HepG2 (cell line): ENCODE data around the gene PLPPR2. TPM values are rescaled to one million over a fixed set of nuclear protein-coding genes. Genes with fewer than 3 reads are reported as not detected.

ENCODE experiments used
- ATAC-seq: fragments of 200-7000 bp; cut with Tn5 transposase; 3 replicates; pipeline ENCODE4 v1.9.1; 2020; ENCODE audit warnings: mild to moderate bottlenecking, moderate library complexity
- BruUV-seq: library from RNA; stranded (reverse); fragments of 400-500 nt; replicated peaks from 2 replicates; lab custom pipeline; 2021; lab: Mats Ljungman, UMichigan
- CTCF ChIA-PET: fragments of 300-600 bp; formaldehyde crosslinking; extraction: SDS; loops from one replicate; lab custom pipeline; 2021; ENCODE audit warnings: low total read pairs, inconsistent platforms, low intra/inter-chr PET ratio; lab: Yijun Ruan, JAX
- POLR2A ChIA-PET: fragments of 350-600 bp; sonication (Branson Sonifier 250); formaldehyde crosslinking; loops from one replicate; lab custom pipeline; 2020; ENCODE audit warnings: antibody characterized with exemption, inconsistent platforms; lab: Yijun Ruan, JAX
- DNase-seq: peaks from one replicate; pipeline ENCODE4 v3.0.0-alpha.2; 2015; ENCODE audit warnings: low spot score
- FAIRE-seq: peaks from 3 replicates; lab custom pipeline; 2011; peaks lifted over from hg19 to GRCh38; lab: Jason Lieb, UNC
- H2AFZ ChIP-seq: one replicate; pipeline ENCODE4 v1.6.1; 2011; ENCODE audit warnings: low read length, inconsistent platforms
- H3K27ac ChIP-seq: fragments of 300-600 bp; 3 replicates; pipeline ENCODE4 v1.8.0; 2011; ENCODE audit warnings: mixed run types, mild to moderate bottlenecking, mixed read lengths, low read length, inconsistent platforms; ENCODE audit not compliant: insufficient read depth; ENCODE audit errors: extremely low read length
- H3K27me3 ChIP-seq, 2 experiments: fragments of 200-600 bp in 1 of 2; 2 replicates in 1 of 2; 3 replicates in 1 of 2; pipeline versions ENCODE4 v1.6.0 to v1.8.0; 2011; ENCODE audit warnings: low read length in 2 of 2, mild to moderate bottlenecking in 2 of 2, moderate library complexity in 2 of 2, inconsistent platforms in 1 of 2; ENCODE audit not compliant: insufficient read depth in 2 of 2, control insufficient read depth in 1 of 2
- H3K36me3 ChIP-seq, 2 experiments: fragments of 200-600 bp in 1 of 2; replicated peaks in 1 of 2; 2 replicates in 1 of 2; 3 replicates in 1 of 2; pipeline versions ENCODE4 v1.5.1 to v1.8.0; 2011; ENCODE audit warnings: low read length in 2 of 2, inconsistent platforms in 1 of 2; ENCODE audit not compliant: insufficient read depth in 2 of 2, control insufficient read depth in 1 of 2
- H3K4me1 ChIP-seq: 2 replicates; pipeline ENCODE4 v1.5.1; 2012; ENCODE audit warnings: low read length, inconsistent platforms; ENCODE audit not compliant: insufficient read depth
- H3K4me2 ChIP-seq: 2 replicates; pipeline ENCODE4 v1.6.0; 2011; ENCODE audit warnings: low read depth, low read length, inconsistent platforms
- H3K4me3 ChIP-seq, 3 experiments: fragments of 200-600 bp in 1 of 3; sonication (generic), shearing (Covaris generic) in 1 of 3; replicated peaks in 1 of 3; 2 replicates each; pipeline ENCODE4 v1.5.1; 2011 to 2016; ENCODE audit warnings: low read length in 3 of 3, inconsistent platforms in 2 of 3, low read depth in 2 of 3, mild to moderate bottlenecking in 2 of 3, control low read depth in 1 of 3, mixed read lengths in 1 of 3; ENCODE audit not compliant: insufficient read depth in 1 of 3
- H3K79me2 ChIP-seq: one replicate; pipeline ENCODE4 v1.6.1; 2011; ENCODE audit warnings: low read length, inconsistent platforms; ENCODE audit not compliant: insufficient read depth
- H3K9ac ChIP-seq: 2 replicates; pipeline ENCODE4 v1.6.0; 2011; ENCODE audit warnings: mild to moderate bottlenecking, low read depth, low read length, inconsistent platforms; ENCODE audit not compliant: insufficient read depth
- H3K9me3 ChIP-seq: 2 replicates; pipeline ENCODE4 v1.5.1; 2012; ENCODE audit warnings: mild to moderate bottlenecking, low read length
- H4K20me1 ChIP-seq: 2 replicates; pipeline ENCODE4 v1.6.0; 2011; ENCODE audit warnings: inconsistent platforms, mild to moderate bottlenecking, low read length, moderate library complexity; ENCODE audit not compliant: insufficient read depth
- SRSF9 ChIP-seq: fragments of 200-400 bp; formaldehyde crosslinking; IDR thresholded peaks from 2 replicates; pipeline ENCODE4 v1.6.1; 2018; ENCODE audit warnings: borderline replicate concordance, mild to moderate bottlenecking, low read depth, low read length; ENCODE audit not compliant: insufficient read depth, poor library complexity, severe bottlenecking
- ZC3H4 ChIP-seq: sonication (generic); formaldehyde crosslinking; IDR thresholded peaks from 2 replicates; pipeline ENCODE4 v1.4.0; 2020; ENCODE audit warnings: missing genetic modification reagents, borderline replicate concordance
- ZNF446 ChIP-seq: sonication (generic); formaldehyde crosslinking; IDR thresholded peaks from 2 replicates; pipeline ENCODE4 v1.5.0; 2020; ENCODE audit warnings: mild to moderate bottlenecking, missing genetic modification reagents
- ZNF768 ChIP-seq: sonication (generic); formaldehyde crosslinking; IDR thresholded peaks from 2 replicates; pipeline ENCODE4 v1.4.0; 2020; ENCODE audit warnings: missing genetic modification reagents
- WGBS: methylation state at CpG from one replicate; pipeline ENCODE4 v1.1.6; 2017; ENCODE audit warnings: low lambda C conversion rate; 5-methylcytosine and 5-hydroxymethylcytosine counted together
- in situ Hi-C: cut with HindIII; loops from 2 replicates; pipeline ENCODE4 v1.10.0; 2017; ENCODE audit warnings: low pct_unique_long_range_greater_than_20kb; ENCODE audit not compliant: extremely low pct_ligation_motif_present
- intact Hi-C: fragments of 100-400 bp; cut with micrococcal nuclease; formaldehyde crosslinking; loops from one replicate; pipeline ENCODE4 v1.10.0; 2022; ENCODE audit not compliant: unreplicated experiment
- polyA plus RNA-seq, 8 experiments: library from polyadenylated mRNA; depleted of rRNA in 3 of 8; stranded (reverse) in 7 of 8; unstranded in 1 of 8; fragments of >200 nt; fragmentation: Illumina TruSeq in 4 of 8; extraction: Trizol in 4 of 8; gene quantifications; 2 replicates each; pipeline versions ENCODE4 v1.2.1 to v1.2.3, GENCODE V29; 2011 to 2016; ENCODE audit warnings: low read depth in 4 of 8, missing spikeins in 1 of 8, mixed read lengths in 1 of 8; ENCODE audit not compliant: insufficient read depth in 1 of 8
- total RNA-seq, 5 experiments: library from RNA; depleted of rRNA; stranded (reverse); fragments of >200 nt; fragmentation: Illumina TruSeq; extraction: Trizol; gene quantifications; 2 replicates each; pipeline ENCODE4 v1.2.3, GENCODE V29; 2016; ENCODE audit warnings: low read depth in 1 of 5
- TF ChIP-seq, protein P1 (sequence below): IDR thresholded peaks from 2 replicates; pipeline ENCODE4 v1.6.1; 2016; ENCODE audit warnings: low read depth, borderline replicate concordance

Gene PLPPR2
- total and polyA plus RNA-seq, 2 of the 13 experiments (the other 11 are each of a cell fraction or from before 2014, with no cell fraction given) = 1.5 to 2.1 TPM

DNA sequence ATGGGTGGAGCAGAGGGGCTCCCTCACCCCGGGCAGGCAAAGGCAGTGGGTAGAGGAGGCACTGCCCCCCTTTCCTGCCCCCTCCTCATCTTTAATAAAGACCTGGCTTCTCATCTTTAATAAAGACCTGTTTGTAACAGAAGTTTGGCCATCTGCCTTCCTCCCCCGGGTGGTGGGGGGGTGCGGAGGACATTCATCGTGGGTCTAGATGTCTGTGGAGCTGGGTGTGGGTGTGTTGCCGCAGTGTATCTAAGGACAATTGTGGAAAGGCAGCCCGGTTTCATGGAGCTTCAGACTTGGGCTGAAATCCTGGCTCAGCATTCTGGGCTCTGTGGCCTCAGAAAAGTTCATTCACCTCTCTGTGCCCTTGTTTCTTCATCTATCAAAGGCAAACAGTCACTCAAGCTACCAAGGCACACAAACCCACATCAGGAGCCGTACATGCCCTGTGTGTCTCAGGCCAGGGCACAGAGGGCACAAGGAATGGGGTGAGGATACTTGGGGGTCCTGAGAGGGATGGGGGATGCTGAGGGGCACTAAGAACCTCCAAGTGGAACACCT is 10.4 kb downstream of the PLPPR2 start:
- ATAC-seq (no peak), DNase-seq (no peak), FAIRE-seq (no peak)
- H3K27ac ChIP-seq = no peak overlapping the region
- no peak overlapping the region for H3K4me3 ChIP-seq
- 0 out of 2 replicates have a peak, but pooled peaks cover 4% of the 10 kb centered on the region for H3K4me1 ChIP-seq
- no peak overlapping the region for H3K4me2 ChIP-seq
- intact Hi-C loops = no loop called here
- no peak for TF ChIP-seq ZC3H4 (CRISPR knock-in tag)
- peak; percentile 73 for TF ChIP-seq ZNF768 (CRISPR knock-in tag)
- H3K9me3 ChIP-seq = no peaks in the 10 kb centered on the region
- no peaks in the 10 kb centered on the region for H4K20me1 ChIP-seq
- H3K27me3 ChIP-seq = no peaks in the 10 kb centered on the region
- no peaks in the 10 kb centered on the region for H3K79me2 ChIP-seq
- ChIA-PET CTCF (no interaction called here), POLR2A (no interaction called here)
- BruUV-seq = no TSS peak
- WGBS = 91% methylated on average over 7 of the region's 7 CpGs
- in situ Hi-C loops = no loop called here
- H3K36me3 ChIP-seq = peaks cover 5 to 14% of the 10 kb centered on the region in 2 experiments; a peak in 3 of 5 replicates
- H2AFZ ChIP-seq = no peak overlapping the region
- no peak overlapping the region for H3K9ac ChIP-seq

DNA sequence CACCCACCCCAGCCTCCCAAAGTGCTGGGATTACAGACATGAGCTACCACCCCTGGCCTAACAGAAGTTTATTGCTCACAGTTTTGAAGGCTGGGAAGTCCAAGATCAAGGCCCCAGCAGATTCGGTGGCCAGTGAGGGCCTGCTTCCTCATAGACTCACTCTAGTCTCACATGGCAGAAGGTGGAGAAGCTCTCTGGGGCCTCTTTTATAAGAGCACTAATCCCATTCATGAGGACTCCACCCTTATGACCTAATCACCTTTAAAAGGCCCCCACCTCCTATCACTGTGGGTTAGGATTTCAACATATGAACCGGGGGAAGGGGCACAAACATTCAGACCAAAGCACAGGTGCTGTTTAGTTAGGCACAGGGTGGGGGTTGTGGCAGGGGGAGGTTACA is 12.3 kb downstream of the PLPPR2 start:
- ATAC-seq (no peak), DNase-seq (no peak), FAIRE-seq (no peak)
- WGBS = 45% methylated on average over 1 of the region's 2 CpGs
- Histone ChIP-seq H3K4me1 (0 out of 2 replicates have a peak, but pooled peaks cover 4% of the 10 kb centered on the region), H3K79me2 (no peaks in the 10 kb centered on the region), H3K4me3 (no peak overlapping the region), H3K27ac (no peak overlapping the region), H4K20me1 (no peaks in the 10 kb centered on the region), H3K4me2 (no peak overlapping the region), H3K9me3 (no peaks in the 10 kb centered on the region), H2AFZ (no peak overlapping the region)
- no TSS peak for BruUV-seq
- POLR2A ChIA-PET = no interaction called here
- intact Hi-C loops = no loop called here
- TF ChIP-seq SRSF9 = no peak
- TF ChIP-seq ZNF446 (CRISPR knock-in tag) = no peak
- TF ChIP-seq, protein P1, sequence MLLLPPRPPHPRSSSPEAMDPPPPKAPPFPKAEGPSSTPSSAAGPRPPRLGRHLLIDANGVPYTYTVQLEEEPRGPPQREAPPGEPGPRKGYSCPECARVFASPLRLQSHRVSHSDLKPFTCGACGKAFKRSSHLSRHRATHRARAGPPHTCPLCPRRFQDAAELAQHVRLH (CRISPR knock-in tag) = no peak
- TF ChIP-seq, all 625 proteins: peak for 0
- Histone ChIP-seq H3K27me3 (no peaks in the 10 kb centered on the region), H3K36me3 (peaks cover 7 to 18% of the 10 kb centered on the region in 2 experiments; a peak in 3 of 5 replicates), H3K9ac (no peak overlapping the region)
- CTCF ChIA-PET = no interaction called here
- in situ Hi-C loops = no loop called here
